IPS-NIHi11 (cell line): ENCODE data around the gene SLC35E4.
"Not testable (repeated sequence)": the region's sequence is repeated elsewhere in the genome, so short reads cannot be mapped to it uniquely, and the experiment has no call there.

Source experiments
- DNase-seq: peaks from one replicate; pipeline ENCODE4 v3.0.0; 2012; ENCODE audit warnings: mixed read lengths, low spot score

Gene SLC35E4

GRCh38 chr22:30652852-30653251 is 17.3 kb downstream of the SLC35E4 start:
- DNase-seq: no peak

GRCh38 chr22:30654361-30654760 is 18.8 kb downstream of the SLC35E4 start:
- DNase-seq: no peak

GRCh38 chr22:30655532-30655931 is 20.0 kb downstream of the SLC35E4 start:
- peak; percentile 36 for DNase-seq

GRCh38 chr22:30662040-30662439 is 26.5 kb downstream of the SLC35E4 start:
- DNase-seq: no peak

GRCh38 chr22:30664798-30665197 is 29.2 kb downstream of the SLC35E4 start:
- no peak for DNase-seq

- no peak for DNase-seq
Observed at GRCh38 chr22:30665266-30665665, 29.7 kb downstream of the SLC35E4 start.

- no peak for DNase-seq
Observed at GRCh38 chr22:30665786-30666185, 30.2 kb downstream of the SLC35E4 start.

GRCh38 chr22:30667107-30667493 is 31.5 kb downstream of the SLC35E4 start:
- no peak for DNase-seq

GRCh38 chr22:30667494-30668385 is 32.2 kb downstream of the SLC35E4 start, which contains the start of gene DUSP18:
TSS of gene DUSP18 (minus strand) at chr22:30667875. CDS start at chr22:30664003, 3,872 bp downstream.
- peak; percentile 100 for DNase-seq

- DNase-seq: peak; percentile 46
Observed at GRCh38 chr22:30668386-30668710, 32.8 kb downstream of the SLC35E4 start.

- DNase-seq: no peak
Observed at GRCh38 chr22:30671071-30671470, 35.5 kb downstream of the SLC35E4 start.

GRCh38 chr22:30673136-30673535 is 37.6 kb downstream of the SLC35E4 start:
- no peak for DNase-seq

- DNase-seq: no peak
Observed at GRCh38 chr22:30674482-30674881, 38.9 kb downstream of the SLC35E4 start.

- DNase-seq: no peak
Observed at GRCh38 chr22:30675436-30675835, 39.9 kb downstream of the SLC35E4 start.

- not testable (repeated sequence) for DNase-seq
Observed at GRCh38 chr22:30676565-30676964, 41.0 kb downstream of the SLC35E4 start.

GRCh38 chr22:30679895-30680690 is 44.5 kb downstream of the SLC35E4 start:
- not testable (repeated sequence) for DNase-seq

GRCh38 chr22:30680991-30681770 is 45.6 kb downstream of the SLC35E4 start:
- no peak for DNase-seq

GRCh38 chr22:30681831-30682230 is 46.2 kb downstream of the SLC35E4 start:
- no peak for DNase-seq

GRCh38 chr22:30685178-30685577 is 49.6 kb downstream of the SLC35E4 start:
- no peak for DNase-seq

- no peak for DNase-seq
Observed at GRCh38 chr22:30687358-30687757, 51.8 kb downstream of the SLC35E4 start.

GRCh38 chr22:30689622-30690021 is 54.0 kb downstream of the SLC35E4 start:
- DNase-seq: no peak

GRCh38 chr22:30691204-30691603 is 55.6 kb downstream of the SLC35E4 start:
- no peak for DNase-seq
